ENCODE data around the gene FAM151B.

The FAM151B gene

DNA sequence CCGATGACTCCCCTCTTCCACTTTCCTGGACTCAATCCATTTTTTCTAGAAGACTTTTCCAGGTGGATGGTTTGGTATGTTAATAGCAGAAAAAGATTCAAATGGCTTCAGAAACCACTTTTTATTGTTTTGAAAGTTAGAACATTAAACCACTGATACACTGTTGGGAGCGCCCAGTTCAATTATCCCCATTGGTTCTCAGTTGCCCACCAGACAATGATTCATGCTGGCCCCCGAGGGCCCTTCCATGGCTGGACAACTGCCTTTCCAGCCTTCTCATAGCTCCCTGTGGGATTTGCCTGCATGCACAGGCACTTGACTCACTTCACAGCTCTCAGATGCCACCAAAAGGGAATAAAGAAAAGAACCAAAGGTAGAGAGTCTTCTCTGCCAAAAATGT lies 103.5 kb downstream of the FAM151B start:
- DNase-seq = no peak

- DNase-seq = no peak
Measured at GRCh38 chr5:80592105-80592504, 104.2 kb downstream of the FAM151B start.
